Vagina (tissue), 2 donors: Measurements from ENCODE around the gene GFPT1. TPM values are rescaled to one million over a fixed set of nuclear protein-coding genes. Genes with fewer than 3 reads are reported as not detected.
A peak's percentile ranks its signal among the peaks of the same experiment; 100 is the strongest.

Experiments
- DNase-seq, 2 donors: peaks; one replicate each; pipeline ENCODE4 v3.0.0-alpha.2; 2017; ENCODE audit errors: extremely low spot score in 2 of 2
- H3K27ac ChIP-seq: fragments of 200-600 bp; sonication (generic); one replicate; pipeline ENCODE4 v1.5.1; 2019
- H3K27me3 ChIP-seq: fragments of 200-600 bp; sonication (generic); one replicate; pipeline ENCODE4 v1.5.1; 2019
- H3K36me3 ChIP-seq, 2 donors: fragments of 200-600 bp; sonication (generic); one replicate each; pipeline ENCODE4 v1.5.1; 2017 to 2019
- H3K4me1 ChIP-seq: fragments of 200-600 bp; sonication (generic); one replicate; pipeline ENCODE4 v1.5.1; 2019
- H3K4me3 ChIP-seq, 2 donors: fragments of 200-600 bp; sonication (generic); 1 replicate in 1 of 2; 2 replicates in 1 of 2; pipeline ENCODE4 v1.5.1; 2016 to 2019
- H3K9me3 ChIP-seq: fragments of 200-600 bp; sonication (generic); one replicate; pipeline ENCODE4 v1.5.1; 2019
- CTCF ChIP-seq, 3 experiments: fragments of 450-650 bp in 2 of 3; fragments of 200-600 bp in 1 of 3; sonication (generic) in 1 of 3; IDR thresholded peaks; one replicate each; pipeline ENCODE4 v1.5.1; 2017 to 2019; ENCODE audit warnings: antibody characterized with exemption in 3 of 3, mild to moderate bottlenecking in 2 of 3, moderate library complexity in 2 of 3
- POLR2A ChIP-seq, 2 donors: fragments of 450-650 bp; IDR thresholded peaks; one replicate each; pipeline ENCODE4 v1.6.1; 2017; ENCODE audit warnings: antibody characterized with exemption in 2 of 2, mild to moderate bottlenecking in 2 of 2, moderate library complexity in 2 of 2
- POLR2AphosphoS5 ChIP-seq, 2 donors: sonication (generic); formaldehyde crosslinking; IDR thresholded peaks; one replicate each; pipeline ENCODE4 v1.9.0; 2017; ENCODE audit warnings: antibody characterized with exemption in 2 of 2, mild to moderate bottlenecking in 2 of 2, low read depth in 1 of 2; ENCODE audit not compliant: insufficient read depth in 1 of 2
- intact Hi-C: fragments of 100-400 bp; cut with DNase I; formaldehyde crosslinking; loops from one replicate; pipeline ENCODE4 v1.15.1; 2023
- total RNA-seq: library from RNA; depleted of rRNA; stranded (reverse); fragments of >200 nt; gene quantifications from one replicate; pipeline ENCODE4 v1.2.3, GENCODE V29; 2016

GFPT1 gene
- total RNA-seq, 1 donor from 2014 or later, result 17.9 TPM

GRCh38 chr2:69340101-69340775 is 46.8 kb downstream of the GFPT1 start:
- no peak for DNase-seq
- Histone ChIP-seq H3K27ac (peak overlapping the region; percentile 0), H3K4me1 (no peaks in the 10 kb centered on the region), H3K9me3 (no peaks in the 10 kb centered on the region), H3K4me3 (no peak overlapping the region), H3K27me3 (no peaks in the 10 kb centered on the region), H3K36me3 (peaks cover 0 to 60% of the 10 kb centered on the region in 2 donors)
- TF ChIP-seq POLR2AphosphoS5 (IDR thresholded peaks at IDR 0.05; ENCODE audit: insufficient read depth in 1 of 2, low read depth in 1 of 2) (no peak), CTCF (IDR thresholded peaks at IDR 0.05) (no peak), POLR2A (IDR thresholded peaks at IDR 0.05) (no peak)
- intact Hi-C loops, result no loop called here

GRCh38 chr2:69335311-69335710 is 51.7 kb downstream of the GFPT1 start:
- intact Hi-C loops, result no loop called here
- DNase-seq, result no peak
- H3K27me3 ChIP-seq, result no peaks in the 10 kb centered on the region
- peaks cover 0 to 33% of the 10 kb centered on the region in 2 donors for H3K36me3 ChIP-seq
- no peak overlapping the region for H3K4me3 ChIP-seq
- H3K27ac ChIP-seq, result no peak overlapping the region
- TF ChIP-seq CTCF (IDR thresholded peaks at IDR 0.05) (no peak), POLR2AphosphoS5 (IDR thresholded peaks at IDR 0.05; ENCODE audit: insufficient read depth in 1 of 2, low read depth in 1 of 2) (no peak), POLR2A (IDR thresholded peaks at IDR 0.05) (no peak)
- H3K9me3 ChIP-seq, result no peaks in the 10 kb centered on the region
- no peaks in the 10 kb centered on the region for H3K4me1 ChIP-seq

DNA sequence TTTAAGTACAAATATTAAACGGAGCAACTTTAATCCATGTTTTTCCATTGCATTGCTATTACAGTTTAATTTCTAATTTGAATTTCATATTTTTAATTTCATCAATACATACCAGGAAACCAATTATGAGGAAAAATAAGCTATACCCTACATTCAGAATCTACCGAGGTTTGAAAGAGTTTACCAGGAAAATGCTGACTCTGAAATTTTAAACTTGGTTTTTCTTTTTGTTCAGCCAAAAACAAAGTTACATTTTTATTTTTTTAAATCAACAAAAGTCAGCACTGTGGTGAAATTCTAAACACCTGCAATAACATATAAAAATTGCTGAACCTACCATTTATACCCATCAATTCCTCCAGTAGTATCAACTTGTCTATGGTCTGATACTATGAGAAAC is 53.7 kb downstream of the GFPT1 start:
- intact Hi-C loops, result no loop called here
- Histone ChIP-seq H3K27me3 (no peaks in the 10 kb centered on the region), H3K36me3 (peaks cover 0 to 40% of the 10 kb centered on the region in 2 donors), H3K9me3 (no peaks in the 10 kb centered on the region), H3K27ac (no peak overlapping the region), H3K4me3 (no peak overlapping the region), H3K4me1 (no peaks in the 10 kb centered on the region)
- DNase-seq, result no peak
- TF ChIP-seq POLR2A (IDR thresholded peaks at IDR 0.05) (no peak), CTCF (IDR thresholded peaks at IDR 0.05) (no peak), POLR2AphosphoS5 (IDR thresholded peaks at IDR 0.05; ENCODE audit: insufficient read depth in 1 of 2, low read depth in 1 of 2) (no peak)

- intact Hi-C loops, result no loop called here
- DNase-seq, result no peak
- Histone ChIP-seq H3K9me3 (no peaks in the 10 kb centered on the region), H3K4me1 (no peaks in the 10 kb centered on the region), H3K4me3 (no peak overlapping the region), H3K27ac (no peak overlapping the region), H3K27me3 (no peaks in the 10 kb centered on the region), H3K36me3 (peaks cover 0 to 44% of the 10 kb centered on the region in 2 donors)
- TF ChIP-seq CTCF (IDR thresholded peaks at IDR 0.05) (no peak), POLR2A (IDR thresholded peaks at IDR 0.05) (no peak), POLR2AphosphoS5 (IDR thresholded peaks at IDR 0.05; ENCODE audit: insufficient read depth in 1 of 2, low read depth in 1 of 2) (no peak)
Measured at GRCh38 chr2:69330781-69331180, 56.2 kb downstream of the GFPT1 start.

DNA sequence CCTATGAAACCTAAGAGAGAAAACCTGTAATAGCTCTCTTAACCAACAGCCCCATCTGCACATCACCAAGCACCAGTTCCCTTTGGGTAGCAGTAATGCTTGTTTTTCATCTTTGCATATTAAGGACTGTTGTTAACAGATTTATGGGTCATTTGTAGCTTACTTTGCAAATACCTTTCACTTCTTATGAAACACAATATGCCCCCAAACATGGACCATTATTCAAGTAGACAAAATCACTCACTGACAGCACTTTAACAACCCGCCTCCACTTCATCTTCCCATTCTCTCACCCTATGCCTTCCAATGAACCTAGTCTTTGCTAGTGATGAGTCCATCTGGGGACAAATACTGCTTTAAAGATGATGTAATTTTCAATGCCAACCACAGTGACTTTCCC is 64.4 kb downstream of the GFPT1 start:
- peaks cover 0 to 36% of the 10 kb centered on the region in 2 donors for H3K36me3 ChIP-seq
- no peak for TF ChIP-seq CTCF (IDR thresholded peaks at IDR 0.05)
- TF ChIP-seq POLR2A (IDR thresholded peaks at IDR 0.05), result no peak
- TF ChIP-seq POLR2AphosphoS5 (IDR thresholded peaks at IDR 0.05; ENCODE audit: insufficient read depth in 1 of 2, low read depth in 1 of 2), result no peak
- H3K27ac ChIP-seq, result no peak overlapping the region
- H3K4me1 ChIP-seq, result no peaks in the 10 kb centered on the region
- H3K4me3 ChIP-seq, result no peak overlapping the region
- H3K27me3 ChIP-seq, result no peaks in the 10 kb centered on the region
- no peaks in the 10 kb centered on the region for H3K9me3 ChIP-seq
- intact Hi-C loops, result no loop called here
- no peak for DNase-seq
